Stimulated activated naive CD8-positive, alpha-beta T cell treated with anti-CD3 and anti-CD28 coated beads, Interleukin-15, Interleukin-2, amounts not matched to agents 100 U/mL and 50 U/mL, for 24 hours (primary cell): ENCODE data around the gene CMSS1.
"Not testable (repeated sequence)": the region's sequence is repeated elsewhere in the genome, so short reads cannot be mapped to it uniquely, and the experiment has no call there.

ENCODE experiments used
- ATAC-seq: fragments of 150-1000 bp; cut with Tn5 transposase; one replicate; pipeline ENCODE4 v1.10.0; 2021
- DNase-seq: peaks from one replicate; pipeline ENCODE4 v3.0.0; 2021

The CMSS1 gene

GRCh38 chr3:100024520-100025303 is 207.1 kb downstream of the CMSS1 start:
- no peak for DNase-seq

GRCh38 chr3:100027321-100027720 is 209.7 kb downstream of the CMSS1 start:
- ATAC-seq (no peak), DNase-seq (no peak)

More at GRCh38 chr3:100024520-100025303, 207.1 kb downstream of the CMSS1 start:
- ATAC-seq = no peak

- no peak for DNase-seq
- no peak for ATAC-seq
These were observed 211.4 kb downstream of the CMSS1 start for GRCh38 chr3:100029052-100029451.

GRCh38 chr3:100029689-100030088 is 212.0 kb downstream of the CMSS1 start:
- no peak for DNase-seq
- ATAC-seq = peak; percentile 55

GRCh38 chr3:100030346-100030745 is 212.7 kb downstream of the CMSS1 start:
- ATAC-seq = no peak
- DNase-seq = no peak

- DNase-seq (no peak), ATAC-seq (no peak)
These were observed 213.3 kb downstream of the CMSS1 start for GRCh38 chr3:100030914-100031425.

- ATAC-seq (no peak), DNase-seq (no peak)
These were observed 214.6 kb downstream of the CMSS1 start for GRCh38 chr3:100032243-100032642.

- ATAC-seq (no peak), DNase-seq (no peak)
These were observed 215.5 kb downstream of the CMSS1 start for GRCh38 chr3:100033184-100033583.

GRCh38 chr3:100033903-100034471 is 216.3 kb downstream of the CMSS1 start:
- DNase-seq = no peak
- no peak for ATAC-seq

GRCh38 chr3:100039075-100039474 is 221.4 kb downstream of the CMSS1 start:
- DNase-seq = no peak
- no peak for ATAC-seq

- DNase-seq = no peak
- no peak for ATAC-seq
These were observed 223.0 kb downstream of the CMSS1 start for GRCh38 chr3:100040451-100041225.

GRCh38 chr3:100041328-100041749 is 223.7 kb downstream of the CMSS1 start:
- DNase-seq (no peak), ATAC-seq (no peak)

- DNase-seq (no peak), ATAC-seq (no peak)
These were observed 224.7 kb downstream of the CMSS1 start for GRCh38 chr3:100042166-100042981.

- ATAC-seq (no peak), DNase-seq (no peak)
These were observed 225.6 kb downstream of the CMSS1 start for GRCh38 chr3:100043271-100043670.

GRCh38 chr3:100044369-100044768 is 226.7 kb downstream of the CMSS1 start:
- ATAC-seq (no peak), DNase-seq (no peak)

- no peak for ATAC-seq
- DNase-seq = no peak
These were observed 228.0 kb downstream of the CMSS1 start for GRCh38 chr3:100045696-100046095.

GRCh38 chr3:100046986-100047385 is 229.3 kb downstream of the CMSS1 start:
- ATAC-seq (no peak), DNase-seq (no peak)

GRCh38 chr3:100047455-100048141 is 229.9 kb downstream of the CMSS1 start:
- DNase-seq (no peak), ATAC-seq (peak; percentile 80)

- DNase-seq (no peak), ATAC-seq (no peak)
These were observed 230.6 kb downstream of the CMSS1 start for GRCh38 chr3:100048248-100048647.

- not testable (repeated sequence) for ATAC-seq, DNase-seq
These were observed 233.9 kb downstream of the CMSS1 start for GRCh38 chr3:100051513-100051912.

- ATAC-seq (no peak), DNase-seq (no peak)
These were observed 236.4 kb downstream of the CMSS1 start for GRCh38 chr3:100053951-100054620.
